ENCODE data around the gene GATD1. TPM values are rescaled to one million over a fixed set of nuclear protein-coding genes. Genes with fewer than 3 reads are reported as not detected.

Gene GATD1
- total RNA-seq, 1 donor from 2014 or later: 63.3 TPM

DNA sequence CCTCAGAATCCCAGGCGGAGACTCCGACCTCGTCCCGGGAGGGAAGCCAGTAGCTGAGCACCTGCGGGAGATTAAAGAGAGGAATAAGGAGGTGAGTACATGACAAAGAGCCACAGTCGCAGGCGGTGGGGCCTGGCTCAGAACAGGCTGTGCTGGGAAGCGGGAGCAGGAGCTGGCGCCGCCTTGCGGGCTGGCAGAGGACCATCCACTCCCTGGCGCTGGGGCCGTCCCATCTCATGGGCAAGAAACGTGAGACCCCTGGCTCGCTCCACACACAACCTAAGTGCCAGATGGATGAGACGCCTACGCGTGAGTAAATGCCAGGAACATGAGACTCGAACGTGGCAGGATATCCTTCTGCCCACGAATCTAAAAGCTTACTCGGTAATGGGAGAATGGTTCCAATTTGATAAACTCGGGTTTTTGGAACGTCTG lies 6.3 kb upstream of the GATD1 start:
- no peak for DNase-seq
- no peak overlapping the region for H3K27ac Mint-ChIP-seq
- no peak overlapping the region for H3K4me3 Mint-ChIP-seq
- intact Hi-C loops (cut with micrococcal nuclease): no loop called here
- ATAC-seq (ENCODE audit: low read depth): peak; percentile 76
- H3K36me3 Mint-ChIP-seq (ENCODE audit: low read depth): peaks cover 4% of the 10 kb centered on the region
- CTCF ChIA-PET: interaction anchor here (1.3 kb wide), 1 partner anchor 12 kb away, joined by 3 read pairs; no protein-coding TSS in a partner anchor
- no peaks in the 10 kb centered on the region for H3K9me3 Mint-ChIP-seq
- POLR2A ChIA-PET: interaction anchor here (0.7 kb wide), 1 partner anchor 12 kb away, joined by 4 read pairs; no protein-coding TSS in a partner anchor
- TF ChIP-seq, protein P1, sequence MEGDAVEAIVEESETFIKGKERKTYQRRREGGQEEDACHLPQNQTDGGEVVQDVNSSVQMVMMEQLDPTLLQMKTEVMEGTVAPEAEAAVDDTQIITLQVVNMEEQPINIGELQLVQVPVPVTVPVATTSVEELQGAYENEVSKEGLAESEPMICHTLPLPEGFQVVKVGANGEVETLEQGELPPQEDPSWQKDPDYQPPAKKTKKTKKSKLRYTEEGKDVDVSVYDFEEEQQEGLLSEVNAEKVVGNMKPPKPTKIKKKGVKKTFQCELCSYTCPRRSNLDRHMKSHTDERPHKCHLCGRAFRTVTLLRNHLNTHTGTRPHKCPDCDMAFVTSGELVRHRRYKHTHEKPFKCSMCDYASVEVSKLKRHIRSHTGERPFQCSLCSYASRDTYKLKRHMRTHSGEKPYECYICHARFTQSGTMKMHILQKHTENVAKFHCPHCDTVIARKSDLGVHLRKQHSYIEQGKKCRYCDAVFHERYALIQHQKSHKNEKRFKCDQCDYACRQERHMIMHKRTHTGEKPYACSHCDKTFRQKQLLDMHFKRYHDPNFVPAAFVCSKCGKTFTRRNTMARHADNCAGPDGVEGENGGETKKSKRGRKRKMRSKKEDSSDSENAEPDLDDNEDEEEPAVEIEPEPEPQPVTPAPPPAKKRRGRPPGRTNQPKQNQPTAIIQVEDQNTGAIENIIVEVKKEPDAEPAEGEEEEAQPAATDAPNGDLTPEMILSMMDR (IDR thresholded peaks at IDR 0.05): no peak
- no peaks in the 10 kb centered on the region for H3K27me3 Mint-ChIP-seq
- peaks cover 2% of the 10 kb centered on the region for H3K4me1 Mint-ChIP-seq

DNA sequence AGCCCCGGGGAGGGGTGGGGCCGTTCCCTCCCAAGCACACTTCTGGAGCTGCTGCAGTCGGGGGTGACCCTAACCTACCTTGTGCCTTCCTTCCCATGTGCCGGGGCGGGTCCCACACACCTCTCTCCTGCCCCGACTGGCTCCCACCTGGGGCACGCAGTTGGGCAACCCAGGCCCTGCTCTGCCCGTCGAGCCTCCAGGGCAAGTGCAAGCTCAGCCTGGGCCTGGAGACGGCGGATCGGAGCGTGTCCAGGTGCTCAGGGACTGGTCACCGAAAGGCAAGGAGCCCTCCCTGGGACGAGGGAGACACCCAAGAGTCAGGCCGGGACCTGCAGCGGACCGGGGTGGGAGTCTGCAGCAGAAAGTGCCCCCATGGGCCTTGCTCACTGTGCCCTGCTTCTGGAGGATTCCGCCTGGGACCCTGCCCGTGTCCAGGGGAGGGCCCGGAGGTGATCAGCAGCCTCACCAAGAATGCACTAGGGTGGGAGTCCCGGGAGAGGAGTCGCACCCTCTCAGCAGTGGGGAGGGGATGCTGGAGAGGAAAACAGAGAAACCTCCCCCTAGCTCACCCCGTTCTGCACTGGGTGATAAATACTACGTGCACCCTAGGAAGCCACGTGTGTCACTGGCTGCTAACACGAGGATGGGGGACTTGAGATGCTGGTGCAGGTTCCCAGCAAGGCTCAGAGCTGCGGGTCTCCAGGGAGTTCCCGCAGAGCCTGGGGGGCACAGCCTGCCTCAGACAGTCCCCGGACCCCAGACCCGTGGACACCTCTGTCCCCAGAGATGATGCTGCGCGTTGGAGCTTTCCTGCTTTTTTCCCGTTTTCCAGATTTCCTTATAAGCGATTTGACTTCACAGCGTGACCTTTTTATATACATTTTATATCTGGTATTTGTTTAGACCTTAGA lies 5.2 kb upstream of the GATD1 start:
- Mint-ChIP-seq H3K36me3 (ENCODE audit: low read depth) (peaks cover 4% of the 10 kb centered on the region), H3K4me1 (peaks cover 5% of the 10 kb centered on the region), H3K27ac (no peak overlapping the region), H3K27me3 (no peaks in the 10 kb centered on the region), H3K4me3 (no peak overlapping the region), H3K9me3 (no peaks in the 10 kb centered on the region)
- POLR2A ChIA-PET: interaction anchor here (0.6 kb wide), 1 partner anchor 28 kb away, joined by 5 read pairs; no protein-coding TSS in a partner anchor
- intact Hi-C loops (cut with micrococcal nuclease): no loop called here
- TF ChIP-seq, protein P1 (IDR thresholded peaks at IDR 0.05): no peak
- CTCF ChIA-PET: interaction anchor here (1.3 kb wide), 1 partner anchor 14 kb away, joined by 3 read pairs; no protein-coding TSS in a partner anchor
- ATAC-seq (ENCODE audit: low read depth) (no peak), DNase-seq (no peak)

DNA sequence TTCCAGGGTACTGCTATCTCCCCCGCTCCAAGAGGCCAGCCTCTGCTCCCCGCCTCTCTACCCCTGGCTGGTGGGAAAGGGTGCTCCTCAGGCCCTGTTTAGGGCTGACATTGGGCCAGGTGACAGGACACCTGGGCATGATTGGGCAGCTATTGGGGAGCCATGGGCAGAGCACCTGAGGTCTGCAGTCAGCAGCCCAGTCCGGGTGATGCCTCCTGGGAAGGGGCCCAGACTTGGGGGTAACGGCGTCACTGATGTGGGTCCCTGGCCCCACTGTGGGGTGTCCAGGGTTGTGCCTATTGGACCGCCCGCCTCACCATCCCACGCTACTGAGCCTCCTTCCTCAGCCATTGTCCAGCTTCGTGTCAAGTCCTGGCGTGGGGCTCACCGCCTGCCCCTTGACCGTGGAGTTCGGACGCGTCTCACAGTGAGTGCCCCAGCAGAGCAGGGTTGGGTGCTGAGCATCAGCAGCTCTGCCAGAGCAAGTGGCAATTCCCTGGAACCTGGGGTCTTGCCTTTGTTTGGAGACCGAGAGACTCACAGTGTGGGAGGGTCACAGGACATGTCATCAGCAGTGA lies 2.8 kb upstream of the GATD1 start:
- ChIA-PET CTCF (no interaction called here), POLR2A (interaction anchor here (2.5 kb wide), 1 partner anchor 40 kb away, joined by 8 read pairs; no protein-coding TSS in a partner anchor)
- Mint-ChIP-seq H3K36me3 (ENCODE audit: low read depth) (peaks cover 4% of the 10 kb centered on the region), H3K4me3 (no peak overlapping the region), H3K4me1 (peaks cover 16% of the 10 kb centered on the region), H3K27me3 (no peaks in the 10 kb centered on the region), H3K9me3 (no peaks in the 10 kb centered on the region), H3K27ac (no peak overlapping the region)
- intact Hi-C loops (cut with micrococcal nuclease): no loop called here
- TF ChIP-seq, protein P1 (IDR thresholded peaks at IDR 0.05): no peak
- no peak for DNase-seq
- ATAC-seq (ENCODE audit: low read depth): no peak

GRCh38 chr11:778976-779954 lies 2.0 kb upstream of the GATD1 start:
- Mint-ChIP-seq H3K4me3 (peak overlapping the region; percentile 32), H3K27me3 (no peaks in the 10 kb centered on the region), H3K4me1 (peaks cover 16% of the 10 kb centered on the region), H3K27ac (no peak overlapping the region), H3K36me3 (ENCODE audit: low read depth) (peaks cover 5% of the 10 kb centered on the region), H3K9me3 (no peaks in the 10 kb centered on the region)
- TF ChIP-seq, protein P1 (IDR thresholded peaks at IDR 0.05): no peak
- intact Hi-C loops (cut with micrococcal nuclease): no loop called here
- ChIA-PET CTCF (no interaction called here), POLR2A (interaction anchor here (0.6 to 2.7 kb wide), 4 partner anchors 17 to 41 kb away, joined by 4 to 23 read pairs (median 8); no protein-coding TSS in a partner anchor)
- ATAC-seq (ENCODE audit: low read depth) (no peak), DNase-seq (no peak)

Measured in activated B cell treated with CpG ODN at 0.5 μM for 24 hours (primary cell).